HEK293T (cell line): Measurements from ENCODE around the gene FCHO2.

ENCODE experiments used
- ARNT ChIP-seq: fragments of 450-650 bp; IDR thresholded peaks from 2 replicates; pipeline ENCODE4 v1.6.1; 2017; ENCODE audit warnings: mild to moderate bottlenecking
- BHLHE40 ChIP-seq: fragments of 450-650 bp; IDR thresholded peaks from 2 replicates; pipeline ENCODE4 v1.6.1; 2016; ENCODE audit warnings: mild to moderate bottlenecking, moderate library complexity, borderline replicate concordance
- FOXK2 ChIP-seq: fragments of 450-650 bp; IDR thresholded peaks from 2 replicates; pipeline ENCODE4 v1.6.1; 2016; ENCODE audit warnings: mild to moderate bottlenecking
- SP1 ChIP-seq: fragments of 450-650 bp; IDR thresholded peaks from 2 replicates; pipeline ENCODE4 v1.6.1; 2017

- TF ChIP-seq SP1 (no peak), BHLHE40 (no peak), ARNT (no peak), FOXK2 (no peak)
Observed at GRCh38 chr5:72908664-72909063, 47.2 kb upstream of the FCHO2 start.
